SJCRH30 (cell line): ENCODE measurements around the gene CMIP. TPM values are rescaled to one million over a fixed set of nuclear protein-coding genes. Genes with fewer than 3 reads are reported as not detected.
"Not testable (repeated sequence)": the region's sequence is repeated elsewhere in the genome, so short reads cannot be mapped to it uniquely, and the experiment has no call there.

Experiments used
- DNase-seq, 2 experiments: peaks; one replicate each; pipeline ENCODE4 v3.0.0-alpha.2; 2015 to 2020
- H3K27ac ChIP-seq: fragments of 250-450 bp; sonication (Bioruptor Pico); 2 replicates; pipeline ENCODE4 v1.5.1; 2020; ENCODE audit warnings: mild to moderate bottlenecking, moderate library complexity
- H3K27me3 ChIP-seq: fragments of 250-450 bp; sonication (Bioruptor Pico); 2 replicates; pipeline ENCODE4 v1.5.1; 2020; ENCODE audit warnings: mild to moderate bottlenecking, moderate library complexity
- H3K36me3 ChIP-seq: fragments of 250-450 bp; sonication (Bioruptor Pico); 2 replicates; pipeline ENCODE4 v1.5.1; 2020; ENCODE audit warnings: mild to moderate bottlenecking, moderate library complexity
- H3K4me1 ChIP-seq: fragments of 250-450 bp; sonication (Bioruptor Pico); 2 replicates; pipeline ENCODE4 v1.5.1; 2020; ENCODE audit warnings: mild to moderate bottlenecking, moderate library complexity
- H3K4me3 ChIP-seq: fragments of 250-450 bp; sonication (Bioruptor Pico); 2 replicates; pipeline ENCODE4 v1.5.1; 2020; ENCODE audit warnings: mild to moderate bottlenecking, moderate library complexity
- H3K9me3 ChIP-seq: fragments of 250-450 bp; sonication (Bioruptor Pico); replicated peaks from 2 replicates; pipeline ENCODE4 v1.5.1; 2020; ENCODE audit warnings: mild to moderate bottlenecking, moderate library complexity
- total RNA-seq: library from RNA; depleted of rRNA; stranded (reverse); fragments of >200 nt; shearing (Covaris generic); gene quantifications from 2 replicates; pipeline ENCODE4 v1.2.3, GENCODE V29; 2014

The CMIP gene
- total RNA-seq, 1 experiment from 2014 or later = 12.9 TPM

- Histone ChIP-seq H3K27ac (no peak overlapping the region), H3K9me3 (no peaks in the 10 kb centered on the region), H3K27me3 (no peaks in the 10 kb centered on the region), H3K36me3 (no peaks in the 10 kb centered on the region), H3K4me3 (no peak overlapping the region), H3K4me1 (no peaks in the 10 kb centered on the region)
- DNase-seq = no peak
Observed at GRCh38 chr16:81523387-81524115, 78.9 kb downstream of the CMIP start.

DNA sequence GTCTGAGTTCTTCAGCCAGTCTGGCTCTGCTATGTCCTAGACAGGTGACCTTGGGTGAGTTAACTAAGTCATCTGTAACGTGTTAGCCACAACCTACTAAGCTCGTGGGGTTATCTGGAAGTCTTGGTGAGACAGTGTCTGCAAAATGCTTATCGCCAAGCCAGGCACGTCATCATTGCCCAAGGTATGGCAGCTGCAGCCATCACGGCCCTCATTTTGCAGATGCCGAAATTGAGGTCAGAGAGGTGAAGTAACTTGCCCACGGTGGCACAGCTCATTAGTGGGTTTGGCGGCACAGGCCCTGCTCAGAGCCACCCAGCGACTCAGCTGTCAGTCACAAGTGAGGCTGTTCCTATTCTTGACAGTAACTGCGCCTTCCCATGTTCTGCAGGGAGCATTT lies 79.8 kb downstream of the CMIP start:
- Histone ChIP-seq H3K4me1 (no peaks in the 10 kb centered on the region), H3K27ac (no peak overlapping the region), H3K36me3 (no peaks in the 10 kb centered on the region), H3K9me3 (no peaks in the 10 kb centered on the region), H3K27me3 (no peaks in the 10 kb centered on the region), H3K4me3 (no peak overlapping the region)
- DNase-seq = no peak

DNA sequence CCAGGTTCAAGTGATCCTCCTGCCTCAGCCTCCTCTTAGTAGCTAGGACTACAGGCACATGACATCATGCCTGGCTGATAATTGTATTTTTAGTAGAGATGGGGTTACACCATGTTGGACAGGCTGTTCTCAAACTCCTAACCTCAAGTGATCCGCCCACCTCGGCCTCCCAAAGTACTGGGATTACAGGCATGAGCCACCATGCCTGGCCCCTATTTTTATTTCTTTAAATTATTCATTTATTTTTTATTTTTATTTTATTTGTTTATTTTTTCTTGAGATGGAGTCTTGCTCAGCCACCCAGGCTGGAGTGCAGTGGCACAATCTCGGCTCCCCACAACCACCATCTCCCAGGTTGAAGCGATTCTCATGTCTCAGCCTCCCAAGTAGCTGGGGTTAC lies 80.3 kb downstream of the CMIP start:
- not testable (repeated sequence) for H3K4me1 ChIP-seq, H3K27me3 ChIP-seq, H3K27ac ChIP-seq, H3K4me3 ChIP-seq, H3K9me3 ChIP-seq, DNase-seq, H3K36me3 ChIP-seq

DNA sequence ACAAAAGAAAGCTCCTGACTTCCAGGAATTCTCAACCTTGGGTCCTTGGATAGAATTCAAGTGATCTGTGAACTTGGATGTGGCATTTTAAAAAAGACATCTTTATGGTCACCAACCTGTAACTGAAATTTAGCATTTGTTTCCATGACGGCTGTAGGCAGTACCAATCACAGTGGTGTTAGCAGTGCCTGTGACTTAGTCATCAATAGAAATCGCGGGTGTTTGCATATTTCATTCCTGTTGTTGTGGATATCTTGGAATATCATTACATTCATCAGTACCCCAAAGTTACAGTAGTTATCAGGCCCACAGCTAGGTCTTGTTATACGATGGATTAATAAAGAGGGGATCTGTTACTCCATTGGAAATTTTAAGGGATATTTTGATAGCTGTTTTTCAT lies 81.6 kb downstream of the CMIP start:
- no peaks in the 10 kb centered on the region for H3K36me3 ChIP-seq
- no peak overlapping the region for H3K4me3 ChIP-seq
- no peaks in the 10 kb centered on the region for H3K9me3 ChIP-seq
- no peak for DNase-seq
- no peak overlapping the region for H3K27ac ChIP-seq
- H3K27me3 ChIP-seq = no peaks in the 10 kb centered on the region
- H3K4me1 ChIP-seq = no peaks in the 10 kb centered on the region

DNA sequence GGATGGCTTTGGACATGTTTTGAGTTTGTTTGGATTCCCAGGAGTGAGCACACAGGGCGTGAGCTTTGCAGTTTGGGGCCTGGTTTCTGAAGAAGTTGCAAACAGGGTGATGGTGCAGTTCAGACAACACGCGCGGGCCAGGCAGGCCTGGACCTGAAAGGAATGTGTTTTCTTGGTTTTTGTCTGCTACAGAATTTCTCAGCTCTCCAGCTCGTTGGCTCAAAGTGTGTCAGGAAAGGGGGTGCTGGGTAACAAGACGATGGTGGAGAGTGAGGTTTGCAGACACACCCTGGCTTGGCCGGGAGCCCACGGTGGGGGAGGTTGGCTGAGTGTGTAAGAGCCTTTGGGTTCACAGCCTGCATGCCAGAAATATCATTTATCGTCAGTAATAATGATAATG lies 82.3 kb downstream of the CMIP start:
- Histone ChIP-seq H3K36me3 (no peaks in the 10 kb centered on the region), H3K4me3 (no peak overlapping the region), H3K27me3 (no peaks in the 10 kb centered on the region), H3K4me1 (no peaks in the 10 kb centered on the region), H3K9me3 (no peaks in the 10 kb centered on the region), H3K27ac (no peak overlapping the region)
- no peak for DNase-seq

- Histone ChIP-seq H3K27me3 (no peaks in the 10 kb centered on the region), H3K4me3 (no peak overlapping the region), H3K9me3 (no peaks in the 10 kb centered on the region), H3K4me1 (no peaks in the 10 kb centered on the region), H3K27ac (no peak overlapping the region), H3K36me3 (no peaks in the 10 kb centered on the region)
- no peak for DNase-seq
Observed at GRCh38 chr16:81527477-81528178, 83.0 kb downstream of the CMIP start.

DNA sequence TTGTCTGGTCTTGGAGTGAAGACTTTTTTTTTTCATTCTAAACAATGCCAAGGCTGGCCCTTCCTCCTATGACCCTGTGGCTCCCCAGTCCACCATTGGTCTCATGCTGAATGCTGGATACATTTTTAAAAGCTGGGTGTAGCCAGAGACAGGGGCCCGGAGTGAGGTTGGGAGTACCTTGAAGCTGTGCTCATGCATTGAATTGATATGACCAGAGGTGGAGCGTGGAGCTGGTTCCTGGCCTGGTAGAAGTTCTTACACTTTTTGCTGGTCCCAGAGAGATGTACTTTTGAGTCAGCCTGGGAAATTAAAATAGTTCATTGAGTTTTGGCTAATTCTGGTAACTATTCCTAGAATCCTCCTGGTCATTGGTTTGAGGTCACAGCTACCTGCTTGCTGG lies 83.6 kb downstream of the CMIP start:
- Histone ChIP-seq H3K4me3 (no peak overlapping the region), H3K27me3 (no peaks in the 10 kb centered on the region), H3K9me3 (no peaks in the 10 kb centered on the region), H3K27ac (no peak overlapping the region), H3K4me1 (no peaks in the 10 kb centered on the region), H3K36me3 (no peaks in the 10 kb centered on the region)
- DNase-seq = no peak

GRCh38 chr16:81530296-81530721 lies 85.7 kb downstream of the CMIP start:
- Histone ChIP-seq H3K4me1 (no peaks in the 10 kb centered on the region), H3K27ac (no peak overlapping the region)

DNA sequence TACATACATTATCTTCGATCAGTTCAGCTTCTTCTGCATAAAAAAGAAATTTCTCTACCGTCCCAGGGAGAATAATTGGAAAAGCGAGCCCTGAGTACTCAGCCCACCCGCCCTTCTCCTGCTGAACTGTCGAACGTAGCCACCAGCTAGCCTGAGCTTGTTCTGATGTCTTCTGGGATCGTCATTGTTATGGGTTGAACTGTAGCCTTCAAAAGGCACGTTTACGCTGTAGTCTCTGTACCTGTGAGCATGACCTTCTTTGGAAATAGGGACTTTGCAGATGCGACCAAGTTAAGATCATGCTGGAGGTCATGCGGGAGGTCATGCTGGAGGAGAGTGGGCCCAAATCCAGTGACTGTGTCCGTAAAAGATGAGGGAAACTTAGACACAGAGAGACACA lies 86.2 kb downstream of the CMIP start:
- Histone ChIP-seq H3K27me3 (no peaks in the 10 kb centered on the region), H3K4me1 (no peaks in the 10 kb centered on the region), H3K27ac (no peak overlapping the region), H3K4me3 (no peak overlapping the region), H3K9me3 (no peaks in the 10 kb centered on the region), H3K36me3 (no peaks in the 10 kb centered on the region)
- DNase-seq = no peak

More at GRCh38 chr16:81530296-81530721, 85.7 kb downstream of the CMIP start:
- Histone ChIP-seq H3K9me3 (no peaks in the 10 kb centered on the region), H3K4me3 (no peak overlapping the region), H3K36me3 (no peaks in the 10 kb centered on the region), H3K27me3 (no peaks in the 10 kb centered on the region)
- no peak for DNase-seq

DNA sequence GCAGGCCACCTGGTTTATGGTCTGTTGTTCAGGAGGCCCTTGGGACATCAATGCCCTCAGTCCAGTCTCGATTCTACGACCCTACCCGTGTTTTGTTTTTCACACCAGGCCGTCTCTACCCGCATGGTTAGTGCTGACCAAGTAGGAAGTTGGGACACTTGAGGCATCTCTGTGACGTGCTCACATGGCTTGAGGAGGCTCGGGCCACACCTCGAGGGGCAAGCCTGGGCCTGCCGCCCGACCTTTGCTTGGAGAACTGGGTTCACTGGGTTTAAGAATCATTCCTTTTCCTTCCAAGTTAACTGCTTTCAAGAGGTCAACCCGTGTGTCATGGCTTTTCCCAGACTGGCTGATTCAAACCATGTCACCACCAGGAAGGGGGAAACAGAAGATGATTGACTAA lies 86.8 kb downstream of the CMIP start:
- H3K36me3 ChIP-seq = no peaks in the 10 kb centered on the region
- no peak for DNase-seq
- H3K9me3 ChIP-seq = no peaks in the 10 kb centered on the region
- H3K4me1 ChIP-seq = no peaks in the 10 kb centered on the region
- no peak overlapping the region for H3K4me3 ChIP-seq
- no peak overlapping the region for H3K27ac ChIP-seq
- H3K27me3 ChIP-seq = no peaks in the 10 kb centered on the region

DNA sequence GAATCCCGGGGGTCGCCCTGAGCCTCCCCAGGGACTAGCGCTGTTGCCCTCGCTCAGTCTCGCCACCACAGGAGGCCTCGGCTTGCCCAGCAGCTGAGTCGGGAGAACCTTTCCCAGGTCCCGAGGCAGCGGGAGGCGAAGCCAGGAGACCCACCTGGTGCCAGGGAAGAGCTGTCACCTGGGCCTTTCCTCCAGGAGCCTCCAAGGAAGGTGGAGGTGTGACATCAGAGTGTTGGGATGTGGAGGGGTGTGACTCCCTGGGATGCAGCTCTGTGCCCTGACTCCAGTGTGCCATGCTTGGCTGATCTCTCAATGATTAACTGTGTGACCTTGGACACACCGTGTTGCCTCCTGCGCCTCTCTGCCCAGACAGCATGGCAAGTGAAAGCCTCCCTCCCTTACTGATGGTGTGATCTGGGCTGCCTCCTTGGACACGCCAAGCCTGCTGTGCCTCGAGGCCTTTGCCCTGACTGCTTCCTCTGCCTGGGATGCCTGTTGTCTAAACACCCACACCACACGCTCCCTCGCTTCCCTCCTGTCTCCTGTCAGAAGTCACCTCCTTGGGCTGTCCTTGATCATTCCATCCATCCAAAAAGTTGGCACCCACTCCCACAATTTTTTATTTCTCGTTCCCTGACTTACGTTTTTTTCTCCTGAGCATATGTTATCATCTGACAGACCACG lies 88.0 kb downstream of the CMIP start:
- Histone ChIP-seq H3K4me3 (no peak overlapping the region), H3K27ac (no peak overlapping the region), H3K36me3 (no peaks in the 10 kb centered on the region), H3K4me1 (no peaks in the 10 kb centered on the region), H3K27me3 (no peaks in the 10 kb centered on the region), H3K9me3 (no peaks in the 10 kb centered on the region)
- no peak for DNase-seq

- no peak overlapping the region for H3K4me3 ChIP-seq
- no peak overlapping the region for H3K27ac ChIP-seq
- H3K4me1 ChIP-seq = peaks cover 4% of the 10 kb centered on the region
- no peaks in the 10 kb centered on the region for H3K27me3 ChIP-seq
- no peaks in the 10 kb centered on the region for H3K9me3 ChIP-seq
- no peaks in the 10 kb centered on the region for H3K36me3 ChIP-seq
- no peak for DNase-seq
Observed at GRCh38 chr16:81533175-81533507, 88.5 kb downstream of the CMIP start.

DNA sequence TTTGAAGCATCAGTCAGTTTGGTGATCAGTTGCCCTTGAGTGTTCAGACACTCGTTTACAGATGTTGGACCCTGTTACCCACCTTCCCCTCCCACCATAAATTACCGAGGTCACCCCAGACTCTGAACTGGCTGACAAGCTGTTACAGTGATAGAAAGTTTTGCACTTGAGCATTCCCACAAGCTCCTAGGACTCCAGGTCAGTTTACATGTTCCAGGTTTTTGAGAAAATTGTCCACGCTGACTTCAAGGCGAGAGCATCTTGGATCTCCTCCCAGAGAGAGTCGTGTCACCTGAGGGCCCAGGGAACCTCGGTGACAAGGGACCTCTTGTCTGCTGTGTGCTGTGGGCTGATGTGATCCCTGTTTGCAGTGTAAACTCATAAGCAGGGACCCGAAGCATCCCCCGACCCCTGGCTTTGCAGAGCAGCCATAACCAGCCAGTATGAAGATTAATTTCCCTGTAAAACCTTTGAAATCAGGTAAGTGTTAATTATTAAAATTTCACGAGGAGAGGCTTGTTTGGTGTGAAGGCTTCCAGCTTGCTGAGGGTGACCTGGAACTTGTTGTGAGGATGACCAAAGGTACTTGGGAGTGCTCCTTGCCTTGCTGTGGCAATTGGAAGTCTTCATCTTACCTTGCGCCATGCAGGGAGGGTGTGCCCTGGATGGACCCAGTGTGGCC lies 91.2 kb downstream of the CMIP start:
- no peak overlapping the region for H3K4me3 ChIP-seq
- peaks cover 15% of the 10 kb centered on the region for H3K4me1 ChIP-seq
- no peaks in the 10 kb centered on the region for H3K9me3 ChIP-seq
- no peaks in the 10 kb centered on the region for H3K27me3 ChIP-seq
- H3K36me3 ChIP-seq = no peaks in the 10 kb centered on the region
- no peak for DNase-seq
- no peak overlapping the region for H3K27ac ChIP-seq

DNA sequence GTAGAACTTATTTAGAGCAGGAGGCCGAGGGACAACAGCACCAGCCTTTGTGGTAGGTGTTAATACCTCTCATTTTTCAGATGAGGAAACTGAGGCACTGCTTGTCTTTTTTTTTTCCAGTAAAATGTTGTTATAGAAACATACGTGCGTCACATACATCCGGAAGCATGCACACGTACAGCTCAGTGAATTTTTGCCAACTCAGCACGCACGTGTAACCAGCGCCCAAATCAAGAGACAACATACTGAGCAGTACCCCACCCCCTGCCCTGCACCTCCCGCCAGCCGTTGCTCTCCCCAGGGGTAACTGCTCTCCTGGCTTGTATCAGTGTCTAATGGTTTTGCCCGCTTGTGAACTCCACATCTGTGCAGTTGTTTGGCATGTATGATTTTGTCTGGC lies 92.0 kb downstream of the CMIP start:
- Histone ChIP-seq H3K4me3 (no peak overlapping the region), H3K27me3 (no peaks in the 10 kb centered on the region), H3K9me3 (no peaks in the 10 kb centered on the region), H3K4me1 (peaks cover 15% of the 10 kb centered on the region), H3K27ac (no peak overlapping the region), H3K36me3 (no peaks in the 10 kb centered on the region)
- no peak for DNase-seq
